B cell (primary cell): ENCODE data around the gene CD300LB. TPM values are rescaled to one million over a fixed set of nuclear protein-coding genes. Genes with fewer than 3 reads are reported as not detected.

Experiments used
- ATAC-seq: fragments of 200-7000 bp; cut with Tn5 transposase; one replicate; pipeline ENCODE4 v1.10.0; 2021; ENCODE audit warnings: low read depth, mild to moderate bottlenecking, moderate number of reproducible peaks, moderate library complexity
- CTCF ChIA-PET: fragments of 350-600 bp; sonication (Branson Sonifier 250); formaldehyde crosslinking; loops from one replicate; lab custom pipeline; 2021; ENCODE audit warnings: antibody characterized with exemption, inconsistent platforms; lab: Charles Lee
- POLR2A ChIA-PET: fragments of 350-600 bp; sonication (Branson Sonifier 250); formaldehyde crosslinking; loops from one replicate; lab custom pipeline; 2021; ENCODE audit warnings: antibody characterized with exemption; lab: Charles Lee
- DNase-seq: peaks from one replicate; pipeline ENCODE4 v3.0.0; 2013
- H2AFZ ChIP-seq: 2 replicates; pipeline ENCODE4 v1.6.1; 2012; ENCODE audit warnings: mild to moderate bottlenecking, low read depth, low read length; ENCODE audit not compliant: insufficient read depth, poor library complexity, severe bottlenecking
- H3K27ac ChIP-seq, 2 donors: 1 replicate in 1 of 2; 2 replicates in 1 of 2; pipeline ENCODE4 v1.5.1; 2012 to 2013; ENCODE audit warnings: low read length in 2 of 2, mild to moderate bottlenecking in 2 of 2, moderate library complexity in 1 of 2
- H3K27me3 ChIP-seq, 4 experiments: fragments of 200-600 bp in 1 of 4; sonication (generic) in 1 of 4; replicated peaks in 1 of 4; 1 replicate in 2 of 4; 2 replicates in 2 of 4; pipeline versions ENCODE4 v1.6.1 to v1.7.0; 2013 to 2016; ENCODE audit warnings: low read length in 3 of 4, mild to moderate bottlenecking in 2 of 4, mixed read lengths in 1 of 4, moderate library complexity in 1 of 4; ENCODE audit not compliant: insufficient read depth in 4 of 4, control insufficient read depth in 3 of 4; ENCODE audit errors: control extremely low read depth in 1 of 4
- H3K36me3 ChIP-seq, 2 experiments: replicated peaks in 1 of 2; 1 replicate in 1 of 2; 2 replicates in 1 of 2; pipeline versions ENCODE4 v1.6.1 to v1.7.1; 2013; ENCODE audit warnings: low read length in 1 of 2; ENCODE audit not compliant: insufficient read depth in 2 of 2, control insufficient read depth in 1 of 2; ENCODE audit errors: control extremely low read depth in 1 of 2, extremely low read depth in 1 of 2
- H3K4me1 ChIP-seq, 2 donors: fragments of 200-600 bp in 1 of 2; sonication (generic) in 1 of 2; 1 replicate in 1 of 2; 2 replicates in 1 of 2; pipeline versions ENCODE4 v1.5.1 to v1.6.1; 2013 to 2017; ENCODE audit warnings: low read length in 2 of 2; ENCODE audit not compliant: control insufficient read depth in 2 of 2, insufficient read depth in 2 of 2
- H3K4me2 ChIP-seq: replicated peaks from 2 replicates; pipeline ENCODE3; 2012; ENCODE audit warnings: mild to moderate bottlenecking, low read depth, low read length; ENCODE audit not compliant: poor library complexity, severe bottlenecking
- H3K4me3 ChIP-seq, 5 experiments: fragments of 200-600 bp in 1 of 5; sonication (generic) in 1 of 5; 1 replicate in 3 of 5; 2 replicates in 2 of 5; pipeline versions ENCODE4 v1.5.1 to v1.7.0; 2011 to 2016; ENCODE audit warnings: low read length in 4 of 5, mild to moderate bottlenecking in 4 of 5, low read depth in 2 of 5, control low read depth in 1 of 5, moderate library complexity in 1 of 5; ENCODE audit not compliant: insufficient read depth in 1 of 5; ENCODE audit errors: control extremely low read depth in 1 of 5, extremely low read depth in 1 of 5
- H3K79me2 ChIP-seq: fragments of 200-600 bp; sonication (generic); one replicate; pipeline ENCODE4 v1.6.0; 2016; ENCODE audit warnings: low read length; ENCODE audit not compliant: control insufficient read depth, insufficient read depth
- H3K9ac ChIP-seq: fragments of 200-600 bp; sonication (generic); 2 replicates; pipeline ENCODE4 v1.6.1; 2017; ENCODE audit warnings: mild to moderate bottlenecking, low read length, moderate library complexity
- H3K9me3 ChIP-seq, 3 donors: one replicate each; pipeline versions ENCODE4 v1.6.1 to v1.7.1; 2013; ENCODE audit warnings: low read length in 2 of 3; ENCODE audit not compliant: control insufficient read depth in 2 of 3, insufficient read depth in 1 of 3; ENCODE audit errors: control extremely low read depth in 1 of 3
- H4K20me1 ChIP-seq: 2 replicates; pipeline ENCODE4 v1.6.0; 2012; ENCODE audit warnings: mild to moderate bottlenecking, low read length; ENCODE audit not compliant: insufficient read depth, control insufficient read depth, poor library complexity, severe bottlenecking
- H3K27ac Mint-ChIP-seq: one replicate; pipeline ENCODE4 v1.8.0; 2021; ENCODE audit warnings: mixed read lengths
- H3K27me3 Mint-ChIP-seq: one replicate; pipeline ENCODE4 v1.8.0; 2021; ENCODE audit warnings: mixed read lengths
- H3K4me1 Mint-ChIP-seq: one replicate; pipeline ENCODE4 v1.8.0; 2021; ENCODE audit warnings: mixed read lengths
- H3K4me3 Mint-ChIP-seq: one replicate; pipeline ENCODE4 v1.8.0; 2021; ENCODE audit warnings: mixed read lengths
- H3K9me3 Mint-ChIP-seq: one replicate; pipeline ENCODE4 v1.8.0; 2022; ENCODE audit warnings: mixed read lengths; ENCODE audit not compliant: insufficient read depth
- EZH2 ChIP-seq: IDR thresholded peaks from 2 replicates; pipeline ENCODE4 v1.6.1; 2012; ENCODE audit warnings: borderline replicate concordance, low read depth, mild to moderate bottlenecking, moderate library complexity, low read length; ENCODE audit not compliant: insufficient read depth, poor library complexity, severe bottlenecking
- WGBS: methylation state at CpG from one replicate; pipeline ENCODE4 v1.1.5; 2013; ENCODE audit warnings: missing lambda C conversion rate; ENCODE audit not compliant: insufficient coverage; 5-methylcytosine and 5-hydroxymethylcytosine counted together
- intact Hi-C: fragments of 100-400 bp; cut with micrococcal nuclease; formaldehyde crosslinking; loops from one replicate; pipeline ENCODE4 v1.10.0; 2022
- polyA plus RNA-seq: library from polyadenylated mRNA; depleted of rRNA; stranded (reverse); fragments of >200 nt; gene quantifications from 2 replicates; pipeline ENCODE4 v1.2.3, GENCODE V29; 2012
- total RNA-seq, 2 donors: library from RNA; stranded (reverse); fragments of 120-200 nt in 1 of 2; gene quantifications; 1 replicate in 1 of 2; 2 replicates in 1 of 2; pipeline versions ENCODE4 v1.2.3 to v1.2.4, GENCODE V29; 2013 to 2022
- TF ChIP-seq, protein P1 (sequence below): fragments of 200-600 bp; IDR thresholded peaks from one replicate; pipeline ENCODE4 v1.8.0; 2022; ENCODE audit warnings: antibody characterized with exemption, mild to moderate bottlenecking

The CD300LB gene
- total and polyA plus RNA-seq, 2 donors (not counting 1 experiment from before 2014, with no cell fraction given) = 0.12 to 0.39 TPM

DNA sequence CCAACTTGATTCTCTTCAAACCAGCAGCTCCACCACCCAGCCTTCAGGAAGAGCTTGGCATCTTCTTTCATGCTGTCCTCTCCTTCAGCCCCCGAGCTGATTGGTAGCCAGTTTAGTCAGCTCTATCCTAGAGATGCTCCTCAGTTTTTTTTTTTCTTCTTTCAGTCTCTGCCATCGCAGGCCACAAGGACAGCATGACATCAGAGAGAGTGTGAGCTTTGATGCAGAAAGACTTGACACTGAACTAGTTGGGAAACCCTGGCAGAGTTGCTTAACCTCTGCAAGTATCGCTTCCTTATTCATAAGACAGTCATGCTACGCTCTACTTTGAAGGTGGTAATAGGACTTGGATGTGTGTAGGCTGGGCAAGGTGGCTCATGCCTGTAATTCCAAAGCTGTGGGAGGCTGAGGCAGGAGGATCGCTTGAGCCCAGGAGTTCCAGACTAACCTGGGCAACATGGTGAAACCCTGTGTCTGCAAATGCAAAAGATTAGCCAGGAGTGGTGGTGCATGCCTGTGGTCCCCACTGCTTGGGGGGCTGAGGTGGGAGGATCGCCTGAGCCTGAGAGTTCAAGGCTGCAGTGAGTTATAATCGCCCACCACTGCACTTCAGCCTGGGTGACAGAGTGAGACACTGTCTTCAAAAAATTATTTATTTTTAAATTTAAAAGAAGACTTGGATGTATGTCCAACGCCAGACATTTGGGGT, 2.6 kb downstream of the CD300LB start:
- no peak for TF ChIP-seq EZH2
- TF ChIP-seq, protein P1, sequence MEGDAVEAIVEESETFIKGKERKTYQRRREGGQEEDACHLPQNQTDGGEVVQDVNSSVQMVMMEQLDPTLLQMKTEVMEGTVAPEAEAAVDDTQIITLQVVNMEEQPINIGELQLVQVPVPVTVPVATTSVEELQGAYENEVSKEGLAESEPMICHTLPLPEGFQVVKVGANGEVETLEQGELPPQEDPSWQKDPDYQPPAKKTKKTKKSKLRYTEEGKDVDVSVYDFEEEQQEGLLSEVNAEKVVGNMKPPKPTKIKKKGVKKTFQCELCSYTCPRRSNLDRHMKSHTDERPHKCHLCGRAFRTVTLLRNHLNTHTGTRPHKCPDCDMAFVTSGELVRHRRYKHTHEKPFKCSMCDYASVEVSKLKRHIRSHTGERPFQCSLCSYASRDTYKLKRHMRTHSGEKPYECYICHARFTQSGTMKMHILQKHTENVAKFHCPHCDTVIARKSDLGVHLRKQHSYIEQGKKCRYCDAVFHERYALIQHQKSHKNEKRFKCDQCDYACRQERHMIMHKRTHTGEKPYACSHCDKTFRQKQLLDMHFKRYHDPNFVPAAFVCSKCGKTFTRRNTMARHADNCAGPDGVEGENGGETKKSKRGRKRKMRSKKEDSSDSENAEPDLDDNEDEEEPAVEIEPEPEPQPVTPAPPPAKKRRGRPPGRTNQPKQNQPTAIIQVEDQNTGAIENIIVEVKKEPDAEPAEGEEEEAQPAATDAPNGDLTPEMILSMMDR = no peak
- Histone ChIP-seq H3K79me2 (no peaks in the 10 kb centered on the region), H3K27me3 (peaks cover 0 to 15% (median 0%) of the 10 kb centered on the region in 4 experiments), H3K9ac (no peak overlapping the region), H3K4me3 (no peak overlapping the region), H4K20me1 (no peaks in the 10 kb centered on the region), H3K4me1 (peaks cover 28 to 39% of the 10 kb centered on the region in 2 donors), H3K9me3 (peaks cover 0 to under 1% (median 0%) of the 10 kb centered on the region in 3 donors), H3K4me2 (peak overlapping the region; percentile 14), H3K27ac (no peak overlapping the region), H2AFZ (no peak overlapping the region), H3K36me3 (no peaks in the 10 kb centered on the region)
- 58% methylated on average over 4 of the region's 8 CpGs for WGBS
- peaks cover 11% of the 10 kb centered on the region for H3K27me3 Mint-ChIP-seq
- intact Hi-C loops = no loop called here
- peaks cover 29% of the 10 kb centered on the region for H3K4me1 Mint-ChIP-seq
- ChIA-PET POLR2A (no interaction called here), CTCF (interaction anchor here (0.8 to 1.1 kb wide), 2 partner anchors 129 to 149 kb away, joined by 3 read pairs; no protein-coding TSS in a partner anchor)
- DNase-seq (peak; percentile 83), ATAC-seq (peak; percentile 84)
- H3K4me3 Mint-ChIP-seq = no peak overlapping the region
- H3K27ac Mint-ChIP-seq = peak overlapping the region; percentile 11
- H3K9me3 Mint-ChIP-seq = no peaks in the 10 kb centered on the region

- H2AFZ ChIP-seq = no peak overlapping the region
- TF ChIP-seq, protein P1 = no peak
- TF ChIP-seq EZH2 = no peak
- DNase-seq = no peak
- Mint-ChIP-seq H3K4me3 (no peak overlapping the region), H3K4me1 (peaks cover 26% of the 10 kb centered on the region), H3K27ac (no peak overlapping the region), H3K9me3 (no peaks in the 10 kb centered on the region), H3K27me3 (peaks cover 13% of the 10 kb centered on the region)
- ATAC-seq = no peak
- H3K79me2 ChIP-seq = no peaks in the 10 kb centered on the region
- peaks cover 0 to 5% (median 0%) of the 10 kb centered on the region in 3 donors for H3K9me3 ChIP-seq
- peaks cover 0 to 14% (median 0%) of the 10 kb centered on the region in 4 experiments for H3K27me3 ChIP-seq
- WGBS = 95% methylated on average over 3 of the region's 8 CpGs
- no peak overlapping the region for H3K9ac ChIP-seq
- intact Hi-C loops = no loop called here
- no peak overlapping the region for H3K27ac ChIP-seq
- H3K4me3 ChIP-seq = no peak overlapping the region
- H4K20me1 ChIP-seq = no peaks in the 10 kb centered on the region
- no peaks in the 10 kb centered on the region for H3K36me3 ChIP-seq
- POLR2A ChIA-PET = no interaction called here
- H3K4me2 ChIP-seq = no peak overlapping the region
- H3K4me1 ChIP-seq = peaks cover 25 to 34% of the 10 kb centered on the region in 2 donors
- CTCF ChIA-PET = interaction anchor here (0.6 to 1.1 kb wide), 3 partner anchors 80 to 149 kb away, joined by 3 read pairs; no protein-coding TSS in a partner anchor
These were observed 3.5 kb downstream of the CD300LB start for GRCh38 chr17:74527756-74528155.
